SK-N-SH (cell line): ENCODE data around the gene CHD9. TPM values are rescaled to one million over a fixed set of nuclear protein-coding genes. Genes with fewer than 3 reads are reported as not detected.

Experiments used
- CTCF ChIA-PET: fragments of 300-600, 350-600 bp; formaldehyde crosslinking; extraction: SDS; loops from one replicate; lab custom pipeline; 2021; lab: Yijun Ruan, JAX
- POLR2A ChIA-PET: fragments of 350-600 bp; sonication (Branson Sonifier 250); formaldehyde crosslinking; extraction: SDS; loops from one replicate; lab custom pipeline; 2020; ENCODE audit warnings: antibody characterized with exemption, inconsistent platforms; lab: Yijun Ruan, JAX
- DNase-seq: peaks from one replicate; pipeline ENCODE4 v3.0.0; 2012
- H2AFZ ChIP-seq: fragments of 200-600 bp; sonication (generic); 2 replicates; pipeline ENCODE4 v1.8.1; 2016; ENCODE audit warnings: antibody characterized with exemption, mild to moderate bottlenecking, low read depth
- H3F3A ChIP-seq: fragments of 200-600 bp; sonication (generic); replicated peaks from 2 replicates; pipeline ENCODE3; 2016; ENCODE audit warnings: antibody characterized with exemption, mild to moderate bottlenecking; ENCODE audit not compliant: insufficient read depth
- H3K27ac ChIP-seq, 2 experiments: fragments of 200-500 bp in 1 of 2; fragments of 200-600 bp in 1 of 2; sonication (Bioruptor generic) in 1 of 2; sonication (generic), shearing (Covaris generic) in 1 of 2; 2 replicates each; pipeline versions ENCODE4 v1.5.1 to v1.6.1; 2014 to 2016; ENCODE audit warnings: low read depth in 2 of 2, inconsistent platforms in 1 of 2, low read length in 1 of 2, mild to moderate bottlenecking in 1 of 2, mixed read lengths in 1 of 2
- H3K27me3 ChIP-seq: fragments of 200-600 bp; sonication (generic), shearing (Covaris generic); 2 replicates; pipeline ENCODE4 v1.6.1; 2016; ENCODE audit warnings: mixed run types; ENCODE audit not compliant: insufficient read depth
- H3K36me3 ChIP-seq, 2 experiments: fragments of 200-500 bp in 1 of 2; fragments of 200-600 bp in 1 of 2; sonication (Bioruptor generic) in 1 of 2; sonication (generic) in 1 of 2; replicated peaks in 1 of 2; 2 replicates each; pipeline versions ENCODE3 to v1.5.1; 2014 to 2016; ENCODE audit warnings: low read length in 1 of 2, mild to moderate bottlenecking in 1 of 2; ENCODE audit not compliant: insufficient read depth in 2 of 2, control insufficient read depth in 1 of 2
- H3K4me1 ChIP-seq, 2 experiments: fragments of 200-500 bp in 1 of 2; fragments of 200-600 bp in 1 of 2; sonication (Bioruptor generic) in 1 of 2; sonication (generic), shearing (Covaris generic) in 1 of 2; 2 replicates each; pipeline versions ENCODE4 v1.5.1 to v1.6.1; 2014 to 2016; ENCODE audit warnings: low read depth in 1 of 2, low read length in 1 of 2, mixed run types in 1 of 2; ENCODE audit not compliant: insufficient read depth in 2 of 2, control insufficient read depth in 1 of 2
- H3K4me2 ChIP-seq: fragments of 200-600 bp; sonication (generic), shearing (Covaris generic); 2 replicates; pipeline ENCODE4 v1.6.1; 2017; ENCODE audit warnings: mixed run types
- H3K4me3 ChIP-seq, 2 experiments: fragments of 200-500 bp in 1 of 2; fragments of 200-600 bp in 1 of 2; sonication (Bioruptor generic) in 1 of 2; sonication (generic), shearing (Covaris generic) in 1 of 2; 2 replicates each; pipeline versions ENCODE4 v1.5.1 to v1.8.1; 2014 to 2016; ENCODE audit warnings: low read depth in 2 of 2, inconsistent platforms in 1 of 2, low read length in 1 of 2, mild to moderate bottlenecking in 1 of 2, mixed read lengths in 1 of 2, moderate library complexity in 1 of 2
- H3K79me2 ChIP-seq: fragments of 200-600 bp; sonication (generic); 2 replicates; pipeline ENCODE4 v1.8.1; 2017; ENCODE audit warnings: mild to moderate bottlenecking; ENCODE audit not compliant: insufficient read depth
- H3K9ac ChIP-seq: fragments of 200-600 bp; sonication (generic); 2 replicates; pipeline ENCODE4 v1.6.1; 2017; ENCODE audit warnings: mixed run types
- H3K9me2 ChIP-seq: fragments of 200-600 bp; sonication (generic); 2 replicates; pipeline ENCODE4 v1.6.1; 2017; ENCODE audit warnings: mixed run types
- H3K9me3 ChIP-seq: fragments of 200-600 bp; sonication (generic); 2 replicates; pipeline ENCODE4 v1.6.1; 2017; ENCODE audit warnings: mixed run types, mild to moderate bottlenecking, moderate library complexity
- H4K20me1 ChIP-seq: fragments of 200-600 bp; sonication (generic); 2 replicates; pipeline ENCODE4 v1.6.1; 2017; ENCODE audit warnings: mild to moderate bottlenecking, mixed run types; ENCODE audit not compliant: insufficient read depth
- CHD2 ChIP-seq: fragments of 150-350 bp; IDR thresholded peaks from 2 replicates; pipeline ENCODE4 v1.6.1; 2018; ENCODE audit warnings: low read length; ENCODE audit not compliant: partially characterized antibody
- CTCF ChIP-seq: fragments of 200-600 bp; sonication (generic); IDR thresholded peaks from 2 replicates; pipeline ENCODE4 v1.6.1; 2017; ENCODE audit warnings: antibody characterized with exemption, mild to moderate bottlenecking, moderate library complexity
- EP300 ChIP-seq, 2 experiments: IDR thresholded peaks; 2 replicates each; pipeline versions ENCODE4 v1.4.0 to v1.6.1; 2012; ENCODE audit warnings: borderline replicate concordance in 1 of 2, low read depth in 1 of 2, low read length in 1 of 2
- EZH2phosphoT487 ChIP-seq: fragments of 200-600 bp; sonication (generic); IDR thresholded peaks from 2 replicates; pipeline ENCODE4 v1.6.1; 2017; ENCODE audit warnings: low read depth, mixed run types, mild to moderate bottlenecking, antibody characterized with exemption, moderate library complexity, borderline replicate concordance
- FOSL2 ChIP-seq: IDR thresholded peaks from 2 replicates; pipeline ENCODE4 v1.4.0; 2012; ENCODE audit warnings: low read depth, mild to moderate bottlenecking, moderate library complexity, borderline replicate concordance
- FOXJ3 ChIP-seq: sonication (generic); formaldehyde crosslinking; IDR thresholded peaks from 2 replicates; pipeline ENCODE4 v1.5.1; 2020; ENCODE audit warnings: mild to moderate bottlenecking, missing genetic modification reagents
- GATA2 ChIP-seq: sonication (generic); formaldehyde crosslinking; IDR thresholded peaks from 2 replicates; pipeline ENCODE4 v1.5.0; 2020; ENCODE audit warnings: mild to moderate bottlenecking, missing genetic modification reagents
- MAX ChIP-seq: IDR thresholded peaks from 2 replicates; pipeline ENCODE4 v1.4.0; 2012; ENCODE audit warnings: low read depth
- MEF2A ChIP-seq: IDR thresholded peaks from 2 replicates; pipeline ENCODE4 v1.4.0; 2012; ENCODE audit warnings: low read depth, borderline replicate concordance
- MXI1 ChIP-seq: IDR thresholded peaks from 2 replicates; pipeline ENCODE4 v1.6.1; 2012; ENCODE audit warnings: mild to moderate bottlenecking, low read depth, low read length, improper control_type of control experiment
- NRF1 ChIP-seq: IDR thresholded peaks from 2 replicates; pipeline ENCODE4 v1.6.1; 2012; ENCODE audit warnings: low read depth, mild to moderate bottlenecking, low read length
- PBX3 ChIP-seq: IDR thresholded peaks from 2 replicates; pipeline ENCODE4; 2012
- POLR2AphosphoS5 ChIP-seq: IDR thresholded peaks from 2 replicates; pipeline ENCODE4 v1.6.1; 2012; ENCODE audit warnings: low read depth, low read length
- RCOR1 ChIP-seq: fragments of 150-350 bp; IDR thresholded peaks from 2 replicates; pipeline ENCODE4 v1.6.1; 2017; ENCODE audit warnings: antibody characterized with exemption, low read length
- REST ChIP-seq: IDR thresholded peaks from 2 replicates; pipeline ENCODE4 v1.6.1; 2012; ENCODE audit warnings: mild to moderate bottlenecking, low read depth, low read length, moderate library complexity
- RXRA ChIP-seq: IDR thresholded peaks from 2 replicates; pipeline ENCODE4 v1.4.0; 2012; ENCODE audit warnings: low read depth, mild to moderate bottlenecking, borderline replicate concordance
- SMC3 ChIP-seq: IDR thresholded peaks from 2 replicates; pipeline ENCODE4 v1.6.1; 2012; ENCODE audit warnings: low read depth, low read length, improper control_type of control experiment
- USF1 ChIP-seq: IDR thresholded peaks from 2 replicates; pipeline ENCODE4 v1.4.0; 2012; ENCODE audit warnings: low read depth, borderline replicate concordance
- WGBS: methylation state at CpG from one replicate; pipeline ENCODE4 v1.1.6; 2017; ENCODE audit warnings: low lambda C conversion rate; 5-methylcytosine and 5-hydroxymethylcytosine counted together
- polyA plus RNA-seq, 3 experiments: library from polyadenylated mRNA; depleted of rRNA; stranded (reverse); fragments of >200 nt; gene quantifications; 2 replicates each; pipeline ENCODE4 v1.2.3, GENCODE V29; 2012

The CHD9 gene
- polyA plus RNA-seq, 1 of the 3 experiments (the other 2 are of a cell fraction), result 6.2 TPM

GRCh38 chr16:53078247-53078646, 23.5 kb downstream of the CHD9 start:
- Histone ChIP-seq H3K9me2 (no peaks in the 10 kb centered on the region), H3K9ac (no peak overlapping the region), H3K79me2 (peaks cover 65% of the 10 kb centered on the region), H3K27me3 (no peaks in the 10 kb centered on the region), H3K27ac (peak overlapping the region; percentile 10 to 91; a peak in 3 of 4 replicates), H2AFZ (no peak overlapping the region), H3F3A (peaks cover 23% of the 10 kb centered on the region), H3K36me3 (no peaks in the 10 kb centered on the region), H4K20me1 (no peaks in the 10 kb centered on the region), H3K4me3 (no peak overlapping the region), H3K4me2 (no peak overlapping the region), H3K4me1 (peaks cover 32 to 41% of the 10 kb centered on the region in 2 experiments), H3K9me3 (no peaks in the 10 kb centered on the region)
- ChIA-PET POLR2A (no interaction called here), CTCF (interaction anchor here (0.8 to 5.5 kb wide), 2 partner anchors 12 to 23 kb away, joined by 3 to 50 read pairs; partner anchors contain the start of gene CHD9)
- DNase-seq, result no peak
- 86% methylated on average over 2 of the region's 2 CpGs for WGBS
- TF ChIP-seq CTCF (no peak), RXRA (no peak), POLR2AphosphoS5 (no peak), CHD2 (no peak), GATA2 (CRISPR knock-in tag) (no peak), EP300 (IDR thresholded peaks at IDR 0.05; ENCODE audit: borderline replicate concordance in 1 of 2, low read depth in 1 of 2, low read length in 1 of 2) (no peak), NRF1 (no peak), FOXJ3 (CRISPR knock-in tag) (no peak), PBX3 (no peak), MAX (no peak), RCOR1 (no peak), EZH2phosphoT487 (no peak), FOSL2 (no peak), SMC3 (no peak), MXI1 (no peak), MEF2A (no peak), USF1 (no peak), REST (no peak)
